H1 (cell line): Measurements from ENCODE around the gene MAPK14. TPM values are rescaled to one million over a fixed set of nuclear protein-coding genes. Genes with fewer than 3 reads are reported as not detected.
"Not testable (repeated sequence)": the region's sequence is repeated elsewhere in the genome, so short reads cannot be mapped to it uniquely, and the experiment has no call there.

Experiments used
- CTCF ChIA-PET: fragments of 300-600 bp; sonication (Branson Sonifier 250); formaldehyde crosslinking; loops from one replicate; lab custom pipeline; 2021; ENCODE audit not compliant: partially characterized antibody; lab: Charles Lee
- POLR2A ChIA-PET: fragments of 300-600 bp; sonication (Branson Sonifier 250); formaldehyde crosslinking; loops from one replicate; lab custom pipeline; 2021; ENCODE audit warnings: inconsistent platforms; ENCODE audit not compliant: partially characterized antibody; lab: Charles Lee
- DNase-seq, 2 experiments: peaks; one replicate each; pipeline versions ENCODE4 v3.0.0 to v3.0.0-alpha.2; 2010 to 2022; ENCODE audit warnings: low spot score in 2 of 2, low read depth in 1 of 2, mixed read lengths in 1 of 2
- FAIRE-seq: peaks from 2 replicates; lab custom pipeline; 2011; peaks lifted over from hg19 to GRCh38; lab: Jason Lieb, UNC
- H2AFZ ChIP-seq: 2 replicates; pipeline ENCODE4 v1.8.1; 2012; ENCODE audit warnings: low read length, inconsistent platforms
- H2AK5ac ChIP-seq: 2 replicates; pipeline ENCODE4 v1.6.1; 2013; ENCODE audit warnings: low read depth, low read length
- H2BK120ac ChIP-seq: replicated peaks from 2 replicates; pipeline ENCODE3; 2013; ENCODE audit warnings: low read depth, low read length, inconsistent platforms
- H2BK12ac ChIP-seq: 2 replicates; pipeline ENCODE4 v1.6.1; 2013; ENCODE audit warnings: low read depth, low read length
- H2BK15ac ChIP-seq: 2 replicates; pipeline ENCODE4 v1.6.1; 2013; ENCODE audit warnings: low read length
- H2BK20ac ChIP-seq: 2 replicates; pipeline ENCODE4 v1.6.1; 2013; ENCODE audit warnings: low read length
- H2BK5ac ChIP-seq: 2 replicates; pipeline ENCODE4 v1.6.1; 2013; ENCODE audit warnings: low read depth, low read length
- H3K14ac ChIP-seq: 2 replicates; pipeline ENCODE4 v1.6.1; 2013; ENCODE audit warnings: inconsistent platforms; ENCODE audit not compliant: insufficient read length
- H3K18ac ChIP-seq: 2 replicates; pipeline ENCODE4 v1.6.1; 2013; ENCODE audit warnings: low read length; ENCODE audit errors: extremely low read depth
- H3K23ac ChIP-seq: 2 replicates; pipeline ENCODE4 v1.6.1; 2013; ENCODE audit warnings: inconsistent platforms; ENCODE audit not compliant: insufficient read length
- H3K23me2 ChIP-seq: 2 replicates; pipeline ENCODE4 v1.6.1; 2013; ENCODE audit warnings: low read depth, low read length
- H3K27ac ChIP-seq: 2 replicates; pipeline ENCODE4 v1.6.1; 2011; ENCODE audit warnings: low read depth, low read length, inconsistent platforms
- H3K27me3 ChIP-seq, 4 experiments: replicated peaks in 1 of 4; 1 replicate in 1 of 4; 2 replicates in 3 of 4; pipeline versions ENCODE4 v1.6.1 to v1.8.1; 2011 to 2013; ENCODE audit warnings: low read length in 3 of 4, mild to moderate bottlenecking in 3 of 4, inconsistent platforms in 2 of 4, mixed read lengths in 2 of 4, moderate library complexity in 1 of 4; ENCODE audit not compliant: control insufficient read depth in 3 of 4, insufficient read depth in 3 of 4; ENCODE audit errors: extremely low read depth in 1 of 4
- H3K36me3 ChIP-seq, 4 experiments: 2 replicates each; pipeline versions ENCODE4 v1.6.1 to v1.8.1; 2011 to 2013; ENCODE audit warnings: mild to moderate bottlenecking in 4 of 4, low read length in 3 of 4, moderate library complexity in 2 of 4, control low read depth in 1 of 4, inconsistent platforms in 1 of 4; ENCODE audit not compliant: insufficient read depth in 4 of 4, control insufficient read depth in 2 of 4
- H3K4ac ChIP-seq: replicated peaks from 2 replicates; pipeline ENCODE3; 2013; ENCODE audit warnings: low read length, low read depth, mixed read lengths, inconsistent platforms; ENCODE audit not compliant: insufficient read length
- H3K4me1 ChIP-seq, 4 experiments: replicated peaks in 1 of 4; 1 replicate in 1 of 4; 2 replicates in 3 of 4; pipeline versions ENCODE4 v1.6.1 to v1.8.1; 2011 to 2013; ENCODE audit warnings: low read length in 3 of 4, inconsistent platforms in 2 of 4, mixed read lengths in 1 of 4; ENCODE audit not compliant: insufficient read depth in 4 of 4, control insufficient read depth in 3 of 4
- H3K4me2 ChIP-seq, 2 experiments: 2 replicates each; pipeline versions ENCODE4 v1.6.1 to v1.8.1; 2011 to 2013; ENCODE audit warnings: low read depth in 2 of 2, low read length in 2 of 2, control low read depth in 1 of 2, inconsistent platforms in 1 of 2, mild to moderate bottlenecking in 1 of 2; ENCODE audit not compliant: insufficient read depth in 1 of 2
- H3K4me3 ChIP-seq, 4 experiments: fragments of 200-600, 300-600 bp in 1 of 4; sonication (generic), shearing (Covaris generic), sonication (Bioruptor Twin) in 1 of 4; 2 replicates each; pipeline versions ENCODE4 v1.5.1 to v1.8.1; 2011 to 2016; ENCODE audit warnings: low read length in 4 of 4, low read depth in 3 of 4, control low read depth in 2 of 4, inconsistent platforms in 2 of 4, mild to moderate bottlenecking in 2 of 4, mixed read lengths in 1 of 4, moderate library complexity in 1 of 4; ENCODE audit not compliant: insufficient read depth in 2 of 4; ENCODE audit errors: extremely low read depth in 1 of 4
- H3K56ac ChIP-seq: replicated peaks from 2 replicates; pipeline ENCODE3; 2013; ENCODE audit warnings: low read depth, mild to moderate bottlenecking, mixed read lengths, low read length, inconsistent platforms; ENCODE audit not compliant: insufficient read length
- H3K79me1 ChIP-seq: 2 replicates; pipeline ENCODE4 v1.6.1; 2013; ENCODE audit warnings: low read depth, low read length, control low read depth
- H3K79me2 ChIP-seq, 2 experiments: 2 replicates each; pipeline versions ENCODE4 v1.6.1 to v1.8.1; 2012 to 2013; ENCODE audit warnings: low read length in 2 of 2, mild to moderate bottlenecking in 2 of 2, inconsistent platforms in 1 of 2; ENCODE audit not compliant: insufficient read depth in 2 of 2, control insufficient read depth in 1 of 2
- H3K9ac ChIP-seq, 4 experiments: replicated peaks in 1 of 4; 1 replicate in 1 of 4; 2 replicates in 3 of 4; pipeline versions ENCODE4 v1.6.1 to v1.8.1; 2011 to 2013; ENCODE audit warnings: low read depth in 3 of 4, low read length in 3 of 4, control low read depth in 2 of 4, mild to moderate bottlenecking in 2 of 4, moderate library complexity in 2 of 4, inconsistent platforms in 1 of 4; ENCODE audit errors: extremely low read depth in 1 of 4
- H3K9me3 ChIP-seq, 2 experiments: 2 replicates each; pipeline versions ENCODE4 v1.6.1 to v1.8.1; 2012 to 2013; ENCODE audit warnings: mild to moderate bottlenecking in 2 of 2, moderate library complexity in 2 of 2, control low read depth in 1 of 2, inconsistent platforms in 1 of 2, low read depth in 1 of 2, low read length in 1 of 2, mixed read lengths in 1 of 2; ENCODE audit not compliant: insufficient read depth in 2 of 2
- H4K20me1 ChIP-seq, 2 experiments: replicated peaks in 1 of 2; 2 replicates each; pipeline versions ENCODE3 to v1.8.1; 2011 to 2013; ENCODE audit warnings: inconsistent platforms in 2 of 2, low read length in 2 of 2, mild to moderate bottlenecking in 1 of 2; ENCODE audit not compliant: insufficient read depth in 2 of 2, control insufficient read depth in 1 of 2
- H4K5ac ChIP-seq: 2 replicates; pipeline ENCODE4 v1.6.1; 2013; ENCODE audit warnings: low read length, low read depth, mixed read lengths, inconsistent platforms; ENCODE audit not compliant: insufficient read length
- H4K8ac ChIP-seq: 2 replicates; pipeline ENCODE4 v1.8.0; 2013; ENCODE audit warnings: mild to moderate bottlenecking, moderate library complexity, low read length, inconsistent platforms; ENCODE audit not compliant: insufficient read depth; ENCODE audit errors: extremely low read depth
- H4K91ac ChIP-seq: replicated peaks from 2 replicates; pipeline ENCODE3; 2013; ENCODE audit warnings: low read length, mixed read lengths, inconsistent platforms; ENCODE audit not compliant: insufficient read length
- TCF12 ChIP-seq: IDR thresholded peaks from 2 replicates; pipeline ENCODE4 v1.6.1; 2011; ENCODE audit warnings: low read depth, mild to moderate bottlenecking, low read length
- WGBS, 2 experiments: shearing (Covaris generic) in 1 of 2; methylation state at CpG; one replicate each; pipeline versions ENCODE4 v1.1.6 to v1.1.7; 2013 to 2015; ENCODE audit warnings: low lambda C conversion rate in 2 of 2, mixed read lengths in 2 of 2, inconsistent platforms in 1 of 2, low coverage in 1 of 2, missing lambda C conversion rate in 1 of 2; ENCODE audit not compliant: insufficient replicate concordance in 2 of 2, insufficient coverage in 1 of 2, insufficient read length in 1 of 2; ENCODE audit errors: extremely low coverage in 1 of 2, missing lambda C conversion rate in 1 of 2; 5-methylcytosine and 5-hydroxymethylcytosine counted together
- polyA plus RNA-seq, 7 experiments: library from polyadenylated mRNA; depleted of rRNA in 3 of 7; stranded (reverse) in 5 of 7; unstranded in 2 of 7; fragments of >200 nt in 5 of 7; fragments of 200-250 nt in 2 of 7; gene quantifications; 1 replicate in 5 of 7; 2 replicates in 1 of 7; 4 replicates in 1 of 7; pipeline versions ENCODE4 v1.2.1 to v1.2.3, GENCODE V29; 2011 to 2013; ENCODE audit warnings: missing spikeins in 2 of 7, mixed read lengths in 2 of 7
- total RNA-seq: library from RNA; stranded (reverse); fragmentation: NEBNext Ultra II Directional; extraction: Animal tissue kit (Norgen Biotek cat#: 25700); gene quantifications from 2 replicates; pipeline ENCODE4 v1.2.1, GENCODE V29; 2021
- TF ChIP-seq, protein P1 (sequence below), 3 experiments: IDR thresholded peaks; 1 replicate in 2 of 3; 2 replicates in 1 of 3; pipeline versions ENCODE4 v1.5.1 to v1.6.1; 2011; ENCODE audit warnings: low read length in 3 of 3, mild to moderate bottlenecking in 3 of 3, inconsistent platforms in 2 of 3, low read depth in 1 of 3, moderate library complexity in 1 of 3; ENCODE audit not compliant: insufficient read depth in 1 of 3; ENCODE audit errors: control extremely low read depth in 1 of 3

MAPK14 gene
- total and polyA plus RNA-seq, 2 of the 8 experiments (the other 6 are each of a cell fraction or from before 2014, with no cell fraction given): 18.1 to 39.3 TPM

DNA sequence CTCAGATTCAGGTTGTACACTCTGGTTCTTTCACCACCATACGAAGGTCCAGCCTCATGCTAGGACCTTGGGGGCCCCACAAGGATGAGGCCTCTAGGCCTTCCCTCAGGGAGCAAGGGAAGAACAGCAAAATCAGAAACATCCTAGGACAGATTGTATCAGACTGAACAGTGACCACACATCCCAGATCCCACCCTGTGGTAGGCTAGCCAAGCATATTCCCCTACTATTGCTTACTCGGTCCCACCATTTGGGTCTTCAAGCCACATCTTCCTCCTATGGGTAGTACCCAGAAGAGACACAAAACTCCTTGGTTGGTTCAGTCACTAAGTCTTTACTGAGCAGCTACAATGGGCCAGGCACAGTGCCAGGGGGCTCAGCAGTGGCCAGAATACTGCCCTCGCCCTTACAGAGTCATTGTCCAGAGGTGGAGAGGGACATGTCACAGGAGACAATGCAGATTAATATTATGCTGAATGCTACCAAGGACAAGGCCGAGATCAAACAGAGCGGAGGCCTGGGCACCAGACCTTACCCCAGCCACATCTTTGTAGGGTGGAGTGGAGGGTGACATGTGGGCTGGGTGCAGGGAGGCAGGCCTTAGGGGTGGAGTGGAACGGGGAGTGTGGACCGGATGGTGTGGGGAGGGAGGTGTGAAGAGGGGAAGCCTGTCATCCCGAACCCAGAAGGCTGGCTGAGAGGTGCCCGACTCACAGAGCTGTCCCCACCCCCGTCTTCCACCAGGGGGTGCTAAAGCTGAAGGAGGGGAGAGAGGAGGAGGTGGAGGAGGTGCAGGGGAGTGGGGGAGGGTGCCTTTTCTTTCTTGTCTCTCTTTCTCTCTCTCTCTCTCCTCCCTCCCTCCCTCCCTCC lies 95.9 kb downstream of the MAPK14 start (continued):
- TF ChIP-seq, protein P1, sequence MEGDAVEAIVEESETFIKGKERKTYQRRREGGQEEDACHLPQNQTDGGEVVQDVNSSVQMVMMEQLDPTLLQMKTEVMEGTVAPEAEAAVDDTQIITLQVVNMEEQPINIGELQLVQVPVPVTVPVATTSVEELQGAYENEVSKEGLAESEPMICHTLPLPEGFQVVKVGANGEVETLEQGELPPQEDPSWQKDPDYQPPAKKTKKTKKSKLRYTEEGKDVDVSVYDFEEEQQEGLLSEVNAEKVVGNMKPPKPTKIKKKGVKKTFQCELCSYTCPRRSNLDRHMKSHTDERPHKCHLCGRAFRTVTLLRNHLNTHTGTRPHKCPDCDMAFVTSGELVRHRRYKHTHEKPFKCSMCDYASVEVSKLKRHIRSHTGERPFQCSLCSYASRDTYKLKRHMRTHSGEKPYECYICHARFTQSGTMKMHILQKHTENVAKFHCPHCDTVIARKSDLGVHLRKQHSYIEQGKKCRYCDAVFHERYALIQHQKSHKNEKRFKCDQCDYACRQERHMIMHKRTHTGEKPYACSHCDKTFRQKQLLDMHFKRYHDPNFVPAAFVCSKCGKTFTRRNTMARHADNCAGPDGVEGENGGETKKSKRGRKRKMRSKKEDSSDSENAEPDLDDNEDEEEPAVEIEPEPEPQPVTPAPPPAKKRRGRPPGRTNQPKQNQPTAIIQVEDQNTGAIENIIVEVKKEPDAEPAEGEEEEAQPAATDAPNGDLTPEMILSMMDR (IDR thresholded peaks at IDR 0.05; ENCODE audit: control extremely low read depth in 1 of 3, insufficient read depth in 1 of 3, low read depth in 1 of 3, low read length in 3 of 3): peak in 2 of 3 experiments; percentile 70 to 83; a peak in 3 of 4 replicates
- TF ChIP-seq TCF12: 0 out of 2 replicates have a peak, but pooled peaks have one; percentile 48
- TF ChIP-seq, all 59 proteins: peak for 7

DNA sequence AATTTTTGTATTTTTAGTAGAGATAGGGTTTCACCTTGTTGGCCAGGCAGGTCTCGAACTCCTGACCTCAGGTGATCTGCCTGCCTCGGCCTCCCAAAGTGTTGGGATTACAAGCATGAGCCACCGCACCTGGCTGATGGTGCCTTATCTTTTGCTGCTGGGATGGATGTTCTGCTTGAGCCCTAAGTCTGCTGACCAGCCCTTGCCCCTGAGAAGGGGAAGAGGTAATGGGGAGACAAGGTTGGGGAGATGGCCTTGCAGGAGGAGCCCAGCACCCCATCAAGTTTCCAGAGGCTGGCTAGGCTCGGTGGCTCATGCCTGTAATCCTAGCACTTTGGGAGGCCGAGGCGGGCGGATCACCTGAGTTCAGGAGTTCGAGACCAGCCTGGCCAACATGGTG lies 96.7 kb downstream of the MAPK14 start:
- H3K36me3 ChIP-seq, H3K9me3 ChIP-seq, H3K23ac ChIP-seq, H3K4me1 ChIP-seq, H4K8ac ChIP-seq, H3K9ac ChIP-seq, H3K79me1 ChIP-seq, H2AFZ ChIP-seq, H3K79me2 ChIP-seq, H3K27me3 ChIP-seq, H2AK5ac ChIP-seq, H3K27ac ChIP-seq, H2BK120ac ChIP-seq, H3K4me3 ChIP-seq, H3K4me2 ChIP-seq, H3K14ac ChIP-seq, H3K18ac ChIP-seq, H4K5ac ChIP-seq, H3K23me2 ChIP-seq, H4K20me1 ChIP-seq, H2BK5ac ChIP-seq, H2BK20ac ChIP-seq, FAIRE-seq, H3K56ac ChIP-seq, H3K4ac ChIP-seq, DNase-seq, H2BK15ac ChIP-seq: not testable (repeated sequence)
- H2BK12ac ChIP-seq: peak overlapping the region; percentile 60; the same call in 1 of the 2 replicates
- H4K91ac ChIP-seq: peak overlapping the region; percentile 63
- ChIA-PET CTCF (interaction anchor here (0.6 to 2.1 kb wide), 12 partner anchors 8 to 236 kb away, joined by 3 to 8 read pairs (median 4); no protein-coding TSS in a partner anchor), POLR2A (interaction anchor here (1.0 to 1.1 kb wide), 2 partner anchors 75 to 217 kb away, joined by 3 to 4 read pairs; no protein-coding TSS in a partner anchor)
- 91% methylated on average over 8 of the region's 8 CpGs; no CpG with 5 or more reads in 1 of the 2 experiments for WGBS, 2 experiments
